Stimulated activated naive CD4-positive, alpha-beta T cell treated with Interleukin-2 at 50 U/mL for 16 hours (primary cell): ENCODE results near the gene CCL8.
"Not testable (repeated sequence)": the region's sequence is repeated elsewhere in the genome, so short reads cannot be mapped to it uniquely, and the experiment has no call there.

Source experiments
- DNase-seq: peaks from one replicate; lab custom pipeline; 2025; lab: John Stamatoyannopoulos, UW

Gene CCL8

GRCh38 chr17:34314279-34314678 is 5.0 kb upstream of the CCL8 start:
- DNase-seq, result no peak

GRCh38 chr17:34318474-34318873 is 761 bp upstream of the CCL8 start:
- no peak for DNase-seq

GRCh38 chr17:34321964-34322363 is 2.7 kb downstream of the CCL8 start:
- no peak for DNase-seq

- not testable (repeated sequence) for DNase-seq
Measured at GRCh38 chr17:34327580-34327979, 8.3 kb downstream of the CCL8 start.

GRCh38 chr17:34337701-34338100 is 18.5 kb downstream of the CCL8 start:
- no peak for DNase-seq

- DNase-seq, result no peak
Measured at GRCh38 chr17:34339138-34339770, 20.0 kb downstream of the CCL8 start.

GRCh38 chr17:34341916-34342315 is 22.7 kb downstream of the CCL8 start:
- no peak for DNase-seq

- no peak for DNase-seq
Measured at GRCh38 chr17:34347063-34347462, 27.8 kb downstream of the CCL8 start.

- DNase-seq, result no peak
Measured at GRCh38 chr17:34349751-34350150, 30.5 kb downstream of the CCL8 start.

GRCh38 chr17:34351096-34351495 is 31.9 kb downstream of the CCL8 start:
- no peak for DNase-seq

- no peak for DNase-seq
Measured at GRCh38 chr17:34352191-34352590, 33.0 kb downstream of the CCL8 start.

GRCh38 chr17:34354637-34355036 is 35.4 kb downstream of the CCL8 start:
- no peak for DNase-seq

- DNase-seq, result no peak
Measured at GRCh38 chr17:34356194-34356593, 37.0 kb downstream of the CCL8 start, which contains the start of gene CCL13. Gene CCL13, plus strand, starts transcription at chr17:34356480. Its CDS starts 47 bp downstream, at chr17:34356527.

GRCh38 chr17:34357398-34357797 is 38.2 kb downstream of the CCL8 start:
- DNase-seq, result no peak

- DNase-seq, result no peak
Measured at GRCh38 chr17:34358631-34359030, 39.4 kb downstream of the CCL8 start.

GRCh38 chr17:34360601-34361270 is 41.5 kb downstream of the CCL8 start:
- DNase-seq, result no peak

- peak; percentile 30 for DNase-seq
Measured at GRCh38 chr17:34361478-34362061, 42.3 kb downstream of the CCL8 start.

- no peak for DNase-seq
Measured at GRCh38 chr17:34363183-34363661, 44.0 kb downstream of the CCL8 start, which contains the start of gene CCL1. Gene CCL1, minus strand, starts transcription at chr17:34363233. Its CDS starts 72 bp downstream, at chr17:34363161.

- DNase-seq, result no peak
Measured at GRCh38 chr17:34364751-34365150, 45.5 kb downstream of the CCL8 start.

- DNase-seq, result no peak
Measured at GRCh38 chr17:34365340-34365739, 46.1 kb downstream of the CCL8 start.

GRCh38 chr17:34366010-34366409 is 46.8 kb downstream of the CCL8 start:
- no peak for DNase-seq

GRCh38 chr17:34366529-34367107 is 47.4 kb downstream of the CCL8 start:
- DNase-seq, result no peak
